H1 (cell line): ENCODE results near the gene ZNF665. TPM values are rescaled to one million over a fixed set of nuclear protein-coding genes. Genes with fewer than 3 reads are reported as not detected.

Experiments
- CTCF ChIA-PET: fragments of 300-600 bp; sonication (Branson Sonifier 250); formaldehyde crosslinking; loops from one replicate; lab custom pipeline; 2021; ENCODE audit not compliant: partially characterized antibody; lab: Charles Lee
- POLR2A ChIA-PET: fragments of 300-600 bp; sonication (Branson Sonifier 250); formaldehyde crosslinking; loops from one replicate; lab custom pipeline; 2021; ENCODE audit warnings: inconsistent platforms; ENCODE audit not compliant: partially characterized antibody; lab: Charles Lee
- DNase-seq, 2 experiments: peaks; one replicate each; pipeline versions ENCODE4 v3.0.0 to v3.0.0-alpha.2; 2010 to 2022; ENCODE audit warnings: low spot score in 2 of 2, low read depth in 1 of 2, mixed read lengths in 1 of 2
- FAIRE-seq: peaks from 2 replicates; lab custom pipeline; 2011; peaks lifted over from hg19 to GRCh38; lab: Jason Lieb, UNC
- H2AFZ ChIP-seq: 2 replicates; pipeline ENCODE4 v1.8.1; 2012; ENCODE audit warnings: low read length, inconsistent platforms
- H2AK5ac ChIP-seq: 2 replicates; pipeline ENCODE4 v1.6.1; 2013; ENCODE audit warnings: low read depth, low read length
- H2BK120ac ChIP-seq: replicated peaks from 2 replicates; pipeline ENCODE3; 2013; ENCODE audit warnings: low read depth, low read length, inconsistent platforms
- H2BK12ac ChIP-seq: 2 replicates; pipeline ENCODE4 v1.6.1; 2013; ENCODE audit warnings: low read depth, low read length
- H2BK15ac ChIP-seq: 2 replicates; pipeline ENCODE4 v1.6.1; 2013; ENCODE audit warnings: low read length
- H2BK20ac ChIP-seq: 2 replicates; pipeline ENCODE4 v1.6.1; 2013; ENCODE audit warnings: low read length
- H2BK5ac ChIP-seq: 2 replicates; pipeline ENCODE4 v1.6.1; 2013; ENCODE audit warnings: low read depth, low read length
- H3K14ac ChIP-seq: 2 replicates; pipeline ENCODE4 v1.6.1; 2013; ENCODE audit warnings: inconsistent platforms; ENCODE audit not compliant: insufficient read length
- H3K18ac ChIP-seq: 2 replicates; pipeline ENCODE4 v1.6.1; 2013; ENCODE audit warnings: low read length; ENCODE audit errors: extremely low read depth
- H3K23ac ChIP-seq: 2 replicates; pipeline ENCODE4 v1.6.1; 2013; ENCODE audit warnings: inconsistent platforms; ENCODE audit not compliant: insufficient read length
- H3K23me2 ChIP-seq: 2 replicates; pipeline ENCODE4 v1.6.1; 2013; ENCODE audit warnings: low read depth, low read length
- H3K27ac ChIP-seq: 2 replicates; pipeline ENCODE4 v1.6.1; 2011; ENCODE audit warnings: low read depth, low read length, inconsistent platforms
- H3K27me3 ChIP-seq, 4 experiments: replicated peaks in 1 of 4; 1 replicate in 1 of 4; 2 replicates in 3 of 4; pipeline versions ENCODE4 v1.6.1 to v1.8.1; 2011 to 2013; ENCODE audit warnings: low read length in 3 of 4, mild to moderate bottlenecking in 3 of 4, inconsistent platforms in 2 of 4, mixed read lengths in 2 of 4, moderate library complexity in 1 of 4; ENCODE audit not compliant: control insufficient read depth in 3 of 4, insufficient read depth in 3 of 4; ENCODE audit errors: extremely low read depth in 1 of 4
- H3K36me3 ChIP-seq, 4 experiments: 2 replicates each; pipeline versions ENCODE4 v1.6.1 to v1.8.1; 2011 to 2013; ENCODE audit warnings: mild to moderate bottlenecking in 4 of 4, low read length in 3 of 4, moderate library complexity in 2 of 4, control low read depth in 1 of 4, inconsistent platforms in 1 of 4; ENCODE audit not compliant: insufficient read depth in 4 of 4, control insufficient read depth in 2 of 4
- H3K4ac ChIP-seq: replicated peaks from 2 replicates; pipeline ENCODE3; 2013; ENCODE audit warnings: low read length, low read depth, mixed read lengths, inconsistent platforms; ENCODE audit not compliant: insufficient read length
- H3K4me1 ChIP-seq, 4 experiments: replicated peaks in 1 of 4; 1 replicate in 1 of 4; 2 replicates in 3 of 4; pipeline versions ENCODE4 v1.6.1 to v1.8.1; 2011 to 2013; ENCODE audit warnings: low read length in 3 of 4, inconsistent platforms in 2 of 4, mixed read lengths in 1 of 4; ENCODE audit not compliant: insufficient read depth in 4 of 4, control insufficient read depth in 3 of 4
- H3K4me2 ChIP-seq, 2 experiments: 2 replicates each; pipeline versions ENCODE4 v1.6.1 to v1.8.1; 2011 to 2013; ENCODE audit warnings: low read depth in 2 of 2, low read length in 2 of 2, control low read depth in 1 of 2, inconsistent platforms in 1 of 2, mild to moderate bottlenecking in 1 of 2; ENCODE audit not compliant: insufficient read depth in 1 of 2
- H3K4me3 ChIP-seq, 4 experiments: fragments of 200-600, 300-600 bp in 1 of 4; sonication (generic), shearing (Covaris generic), sonication (Bioruptor Twin) in 1 of 4; 2 replicates each; pipeline versions ENCODE4 v1.5.1 to v1.8.1; 2011 to 2016; ENCODE audit warnings: low read length in 4 of 4, low read depth in 3 of 4, control low read depth in 2 of 4, inconsistent platforms in 2 of 4, mild to moderate bottlenecking in 2 of 4, mixed read lengths in 1 of 4, moderate library complexity in 1 of 4; ENCODE audit not compliant: insufficient read depth in 2 of 4; ENCODE audit errors: extremely low read depth in 1 of 4
- H3K56ac ChIP-seq: replicated peaks from 2 replicates; pipeline ENCODE3; 2013; ENCODE audit warnings: low read depth, mild to moderate bottlenecking, mixed read lengths, low read length, inconsistent platforms; ENCODE audit not compliant: insufficient read length
- H3K79me1 ChIP-seq: 2 replicates; pipeline ENCODE4 v1.6.1; 2013; ENCODE audit warnings: low read depth, low read length, control low read depth
- H3K79me2 ChIP-seq, 2 experiments: 2 replicates each; pipeline versions ENCODE4 v1.6.1 to v1.8.1; 2012 to 2013; ENCODE audit warnings: low read length in 2 of 2, mild to moderate bottlenecking in 2 of 2, inconsistent platforms in 1 of 2; ENCODE audit not compliant: insufficient read depth in 2 of 2, control insufficient read depth in 1 of 2
- H3K9ac ChIP-seq, 4 experiments: replicated peaks in 1 of 4; 1 replicate in 1 of 4; 2 replicates in 3 of 4; pipeline versions ENCODE4 v1.6.1 to v1.8.1; 2011 to 2013; ENCODE audit warnings: low read depth in 3 of 4, low read length in 3 of 4, control low read depth in 2 of 4, mild to moderate bottlenecking in 2 of 4, moderate library complexity in 2 of 4, inconsistent platforms in 1 of 4; ENCODE audit errors: extremely low read depth in 1 of 4
- H3K9me3 ChIP-seq, 2 experiments: 2 replicates each; pipeline versions ENCODE4 v1.6.1 to v1.8.1; 2012 to 2013; ENCODE audit warnings: mild to moderate bottlenecking in 2 of 2, moderate library complexity in 2 of 2, control low read depth in 1 of 2, inconsistent platforms in 1 of 2, low read depth in 1 of 2, low read length in 1 of 2, mixed read lengths in 1 of 2; ENCODE audit not compliant: insufficient read depth in 2 of 2
- H4K20me1 ChIP-seq, 2 experiments: replicated peaks in 1 of 2; 2 replicates each; pipeline versions ENCODE3 to v1.8.1; 2011 to 2013; ENCODE audit warnings: inconsistent platforms in 2 of 2, low read length in 2 of 2, mild to moderate bottlenecking in 1 of 2; ENCODE audit not compliant: insufficient read depth in 2 of 2, control insufficient read depth in 1 of 2
- H4K5ac ChIP-seq: 2 replicates; pipeline ENCODE4 v1.6.1; 2013; ENCODE audit warnings: low read length, low read depth, mixed read lengths, inconsistent platforms; ENCODE audit not compliant: insufficient read length
- H4K8ac ChIP-seq: 2 replicates; pipeline ENCODE4 v1.8.0; 2013; ENCODE audit warnings: mild to moderate bottlenecking, moderate library complexity, low read length, inconsistent platforms; ENCODE audit not compliant: insufficient read depth; ENCODE audit errors: extremely low read depth
- H4K91ac ChIP-seq: replicated peaks from 2 replicates; pipeline ENCODE3; 2013; ENCODE audit warnings: low read length, mixed read lengths, inconsistent platforms; ENCODE audit not compliant: insufficient read length
- CREB1 ChIP-seq: IDR thresholded peaks from 2 replicates; pipeline ENCODE4 v1.6.1; 2012; ENCODE audit warnings: inconsistent platforms
- WGBS, 2 experiments: shearing (Covaris generic) in 1 of 2; methylation state at CpG; one replicate each; pipeline versions ENCODE4 v1.1.6 to v1.1.7; 2013 to 2015; ENCODE audit warnings: low lambda C conversion rate in 2 of 2, mixed read lengths in 2 of 2, inconsistent platforms in 1 of 2, low coverage in 1 of 2, missing lambda C conversion rate in 1 of 2; ENCODE audit not compliant: insufficient replicate concordance in 2 of 2, insufficient coverage in 1 of 2, insufficient read length in 1 of 2; ENCODE audit errors: extremely low coverage in 1 of 2, missing lambda C conversion rate in 1 of 2; 5-methylcytosine and 5-hydroxymethylcytosine counted together
- polyA plus RNA-seq, 7 experiments: library from polyadenylated mRNA; depleted of rRNA in 3 of 7; stranded (reverse) in 5 of 7; unstranded in 2 of 7; fragments of >200 nt in 5 of 7; fragments of 200-250 nt in 2 of 7; gene quantifications; 1 replicate in 5 of 7; 2 replicates in 1 of 7; 4 replicates in 1 of 7; pipeline versions ENCODE4 v1.2.1 to v1.2.3, GENCODE V29; 2011 to 2013; ENCODE audit warnings: missing spikeins in 2 of 7, mixed read lengths in 2 of 7
- total RNA-seq: library from RNA; stranded (reverse); fragmentation: NEBNext Ultra II Directional; extraction: Animal tissue kit (Norgen Biotek cat#: 25700); gene quantifications from 2 replicates; pipeline ENCODE4 v1.2.1, GENCODE V29; 2021

ZNF665 gene
- total and polyA plus RNA-seq, 2 of the 8 experiments (the other 6 are each of a cell fraction or from before 2014, with no cell fraction given), result 2.4 to 6.4 TPM

DNA sequence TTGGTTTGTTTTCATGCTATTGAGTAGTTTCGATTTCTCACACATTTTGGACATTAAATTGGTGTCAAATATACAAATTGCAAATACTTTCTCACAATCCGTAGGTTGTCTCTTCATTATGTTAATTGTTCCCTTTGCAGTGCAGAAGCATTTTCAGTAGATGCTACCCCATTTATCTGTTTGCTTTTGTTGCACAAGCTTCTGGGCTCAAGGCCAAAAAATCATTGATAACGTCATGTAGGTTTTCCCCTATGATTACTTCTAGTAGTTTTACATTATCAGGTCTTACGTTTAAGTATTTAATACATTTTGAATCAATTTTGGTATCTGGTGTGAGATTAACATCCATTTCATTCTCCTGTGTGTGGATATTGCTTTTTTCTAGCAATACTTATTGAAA, 20.3 kb downstream of the ZNF665 start:
- H3K4me1 ChIP-seq, result no peaks in the 10 kb centered on the region
- H3K14ac ChIP-seq, result no peak overlapping the region
- no peak overlapping the region for H4K5ac ChIP-seq
- no peak overlapping the region for H3K56ac ChIP-seq
- H3K23ac ChIP-seq, result no peak overlapping the region
- no peak overlapping the region for H2BK120ac ChIP-seq
- H2BK12ac ChIP-seq, result no peak overlapping the region
- H2BK5ac ChIP-seq, result no peak overlapping the region
- H2AK5ac ChIP-seq, result no peak overlapping the region
- ChIA-PET POLR2A (no interaction called here), CTCF (interaction anchor here (1.4 kb wide), 1 partner anchor 95 kb away, joined by 4 read pairs; no protein-coding TSS in a partner anchor)
- H3K23me2 ChIP-seq, result no peaks in the 10 kb centered on the region
- no peak overlapping the region for H3K4ac ChIP-seq
- WGBS, 2 experiments, result 71% methylated on average over 4 of the region's 4 CpGs; no CpG with 5 or more reads in 1 of the 2 experiments
- no peak overlapping the region for H3K18ac ChIP-seq
- peaks cover 0 to 4% of the 10 kb centered on the region in 2 experiments; a peak in 1 of 4 replicates for H3K9me3 ChIP-seq
- H2BK15ac ChIP-seq, result no peak overlapping the region
- no peak overlapping the region for H2BK20ac ChIP-seq
- DNase-seq (no peak), FAIRE-seq (no peak)
- H3K9ac ChIP-seq, result no peak overlapping the region
- no peak overlapping the region for H3K4me2 ChIP-seq
- no peak overlapping the region for H4K91ac ChIP-seq
- no peaks in the 10 kb centered on the region for H3K79me1 ChIP-seq
- no peaks in the 10 kb centered on the region for H3K79me2 ChIP-seq
- H3K27ac ChIP-seq, result no peak overlapping the region
- H2AFZ ChIP-seq, result no peak overlapping the region
- peaks cover 0 to 5% (median 0%) of the 10 kb centered on the region in 4 experiments; a peak in 1 of 8 replicates for H3K36me3 ChIP-seq
- no peaks in the 10 kb centered on the region for H4K20me1 ChIP-seq
- no peak overlapping the region for H4K8ac ChIP-seq
- H3K27me3 ChIP-seq, result no peaks in the 10 kb centered on the region
- H3K4me3 ChIP-seq, result no peak overlapping the region
- no peak for TF ChIP-seq CREB1
